OCI-LY3 (cell line): ENCODE data around the gene DNAAF9.

ENCODE experiments used
- H2AFZ ChIP-seq: fragments of 200-600, 300-600 bp; shearing (Covaris generic); 2 replicates; pipeline ENCODE4 v1.6.0; 2014; ENCODE audit warnings: antibody characterized with exemption, low read depth, low read length
- H3K27ac ChIP-seq: fragments of 200-600, 300-600 bp; sonication (generic); 2 replicates; pipeline ENCODE4 v1.5.1; 2014; ENCODE audit warnings: mild to moderate bottlenecking, low read length, moderate library complexity, mixed read lengths
- H3K27me3 ChIP-seq: fragments of 200-600, 300-600 bp; sonication (generic); 2 replicates; pipeline ENCODE4 v1.6.1; 2014; ENCODE audit warnings: low read depth, low read length, mixed read lengths
- H3K36me3 ChIP-seq: fragments of 200-600, 300-600 bp; sonication (generic); replicated peaks from 2 replicates; pipeline ENCODE3; 2014; ENCODE audit warnings: low read depth, low read length, mixed read lengths
- H3K4me1 ChIP-seq: fragments of 300-600, 200-600 bp; sonication (generic); 2 replicates; pipeline ENCODE4 v1.6.1; 2014; ENCODE audit warnings: low read length, mixed read lengths
- H3K4me2 ChIP-seq: fragments of 200-600, 300-600 bp; sonication (generic); 2 replicates; pipeline ENCODE4 v1.6.1; 2014; ENCODE audit warnings: low read length, mixed read lengths
- H3K4me3 ChIP-seq: fragments of 300-600, 200-600 bp; sonication (generic); 2 replicates; pipeline ENCODE4 v1.5.1; 2014; ENCODE audit warnings: antibody characterized with exemption, mild to moderate bottlenecking, low read length, moderate library complexity
- H3K79me2 ChIP-seq: fragments of 300-600, 200-600 bp; shearing (Covaris generic); 2 replicates; pipeline ENCODE4 v1.6.1; 2014; ENCODE audit warnings: mild to moderate bottlenecking, low read length, mixed read lengths
- H3K9ac ChIP-seq: fragments of 300-600, 200-600 bp; shearing (Covaris generic); 2 replicates; pipeline ENCODE4 v1.6.0; 2014; ENCODE audit warnings: mild to moderate bottlenecking, low read length, moderate library complexity
- H3K9me3 ChIP-seq: fragments of 200-600, 300-600 bp; shearing (Covaris generic); 2 replicates; pipeline ENCODE4 v1.6.1; 2014; ENCODE audit warnings: low read length, mixed read lengths; ENCODE audit not compliant: insufficient read depth
- H4K20me1 ChIP-seq: fragments of 200-600, 300-600 bp; sonication (generic); 2 replicates; pipeline ENCODE4 v1.6.1; 2016; ENCODE audit warnings: low read length, mixed read lengths; ENCODE audit not compliant: insufficient read depth
- EZH2phosphoT487 ChIP-seq: fragments of 200-600 bp; shearing (Covaris generic); IDR thresholded peaks from 2 replicates; pipeline ENCODE4 v1.6.1; 2018; ENCODE audit warnings: antibody characterized with exemption, mixed run types, low read depth
- TF ChIP-seq, protein P1 (sequence below): fragments of 200-600, 300-600 bp; sonication (generic); IDR thresholded peaks from 2 replicates; pipeline ENCODE4 v1.5.1; 2014; ENCODE audit warnings: antibody characterized with exemption, low read length, low read depth

The DNAAF9 gene

GRCh38 chr20:3383878-3384495 is 23.5 kb downstream of the DNAAF9 start:
- Histone ChIP-seq H3K36me3 (no peaks in the 10 kb centered on the region), H2AFZ (no peak overlapping the region), H3K4me1 (peaks cover 9% of the 10 kb centered on the region), H3K79me2 (no peaks in the 10 kb centered on the region), H3K27ac (no peak overlapping the region), H3K4me3 (no peak overlapping the region), H3K27me3 (peaks cover 7% of the 10 kb centered on the region), H3K9ac (no peak overlapping the region), H3K9me3 (no peaks in the 10 kb centered on the region), H4K20me1 (no peaks in the 10 kb centered on the region), H3K4me2 (no peak overlapping the region)
- no peak for TF ChIP-seq EZH2phosphoT487

GRCh38 chr20:3382836-3383235 is 24.6 kb downstream of the DNAAF9 start:
- Histone ChIP-seq H3K27ac (no peak overlapping the region), H4K20me1 (no peaks in the 10 kb centered on the region), H3K79me2 (no peaks in the 10 kb centered on the region), H3K4me2 (no peak overlapping the region), H2AFZ (no peak overlapping the region), H3K4me1 (peaks cover 9% of the 10 kb centered on the region), H3K9me3 (no peaks in the 10 kb centered on the region), H3K9ac (no peak overlapping the region), H3K4me3 (no peak overlapping the region), H3K36me3 (no peaks in the 10 kb centered on the region), H3K27me3 (peaks cover 7% of the 10 kb centered on the region)
- TF ChIP-seq EZH2phosphoT487, result no peak
- TF ChIP-seq, protein P1, sequence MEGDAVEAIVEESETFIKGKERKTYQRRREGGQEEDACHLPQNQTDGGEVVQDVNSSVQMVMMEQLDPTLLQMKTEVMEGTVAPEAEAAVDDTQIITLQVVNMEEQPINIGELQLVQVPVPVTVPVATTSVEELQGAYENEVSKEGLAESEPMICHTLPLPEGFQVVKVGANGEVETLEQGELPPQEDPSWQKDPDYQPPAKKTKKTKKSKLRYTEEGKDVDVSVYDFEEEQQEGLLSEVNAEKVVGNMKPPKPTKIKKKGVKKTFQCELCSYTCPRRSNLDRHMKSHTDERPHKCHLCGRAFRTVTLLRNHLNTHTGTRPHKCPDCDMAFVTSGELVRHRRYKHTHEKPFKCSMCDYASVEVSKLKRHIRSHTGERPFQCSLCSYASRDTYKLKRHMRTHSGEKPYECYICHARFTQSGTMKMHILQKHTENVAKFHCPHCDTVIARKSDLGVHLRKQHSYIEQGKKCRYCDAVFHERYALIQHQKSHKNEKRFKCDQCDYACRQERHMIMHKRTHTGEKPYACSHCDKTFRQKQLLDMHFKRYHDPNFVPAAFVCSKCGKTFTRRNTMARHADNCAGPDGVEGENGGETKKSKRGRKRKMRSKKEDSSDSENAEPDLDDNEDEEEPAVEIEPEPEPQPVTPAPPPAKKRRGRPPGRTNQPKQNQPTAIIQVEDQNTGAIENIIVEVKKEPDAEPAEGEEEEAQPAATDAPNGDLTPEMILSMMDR, result no peak

DNA sequence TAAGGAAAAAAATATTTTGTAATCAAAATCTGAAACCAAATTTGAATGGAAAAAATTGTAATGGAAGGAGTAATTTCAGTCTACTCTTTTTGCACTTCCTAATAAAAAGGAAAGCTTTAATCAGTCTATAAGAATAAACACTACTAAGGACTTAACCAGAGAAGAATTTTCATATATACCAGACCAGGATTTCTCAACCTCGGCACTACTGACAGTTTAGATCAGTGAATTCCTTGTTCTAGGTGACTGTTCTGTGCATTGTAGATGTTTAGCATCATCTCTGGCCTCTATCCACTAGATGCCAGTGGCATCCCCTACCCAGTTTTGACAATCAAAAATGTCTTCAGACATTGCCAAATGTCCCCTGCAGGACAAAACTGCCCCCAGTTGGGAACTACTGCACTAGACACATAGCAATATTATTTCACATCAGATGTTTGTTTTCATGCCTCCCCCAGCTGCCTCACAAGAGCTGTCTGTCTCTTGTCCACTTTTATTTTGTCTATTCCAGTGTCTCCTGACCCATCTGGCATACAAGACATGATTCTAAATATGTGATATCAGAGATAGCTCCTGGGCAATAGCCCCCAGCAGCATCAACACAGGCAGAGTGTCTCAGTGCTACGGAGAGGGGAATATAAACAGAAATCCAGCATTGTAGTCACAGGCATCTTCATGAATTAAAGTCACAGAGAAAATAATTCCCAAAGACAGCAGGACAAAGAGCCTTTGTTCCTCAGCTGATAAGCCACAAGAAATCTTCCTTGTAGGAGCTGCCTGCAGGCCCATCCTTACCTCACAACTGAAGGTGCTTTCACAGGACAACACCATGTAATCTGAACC is 27.0 kb downstream of the DNAAF9 start:
- TF ChIP-seq, protein P1, result no peak
- no peak for TF ChIP-seq EZH2phosphoT487
- Histone ChIP-seq H3K27ac (no peak overlapping the region), H3K9me3 (no peaks in the 10 kb centered on the region), H3K4me3 (no peak overlapping the region), H3K79me2 (no peaks in the 10 kb centered on the region), H3K4me1 (peaks cover 9% of the 10 kb centered on the region), H3K36me3 (no peaks in the 10 kb centered on the region), H2AFZ (no peak overlapping the region), H4K20me1 (no peaks in the 10 kb centered on the region), H3K27me3 (peaks cover 7% of the 10 kb centered on the region), H3K9ac (no peak overlapping the region), H3K4me2 (no peak overlapping the region)

DNA sequence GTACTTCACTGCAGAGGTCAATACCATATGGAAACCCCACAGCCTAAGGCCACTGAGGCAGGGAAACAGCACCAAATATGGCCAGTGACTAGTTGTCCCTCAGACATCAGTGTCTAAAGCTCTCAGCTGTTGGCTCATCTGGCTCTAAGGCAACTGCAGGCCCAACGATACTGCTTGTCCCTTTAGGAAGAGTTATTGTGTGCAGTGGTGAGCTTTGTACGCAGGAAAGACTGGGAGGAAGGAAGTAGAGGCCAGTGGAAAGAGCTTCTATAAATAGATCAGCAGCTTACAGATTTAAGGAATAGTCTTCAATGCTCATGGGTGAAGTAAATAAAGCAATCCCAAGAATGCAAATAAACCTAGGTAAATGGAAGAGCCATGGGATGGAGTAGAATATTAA is 29.3 kb downstream of the DNAAF9 start:
- Histone ChIP-seq H4K20me1 (no peaks in the 10 kb centered on the region), H3K4me1 (no peaks in the 10 kb centered on the region), H3K9me3 (no peaks in the 10 kb centered on the region), H2AFZ (no peak overlapping the region), H3K36me3 (no peaks in the 10 kb centered on the region), H3K4me2 (no peak overlapping the region), H3K9ac (no peak overlapping the region), H3K27ac (no peak overlapping the region), H3K27me3 (peaks cover 7% of the 10 kb centered on the region), H3K4me3 (no peak overlapping the region), H3K79me2 (no peaks in the 10 kb centered on the region)
- TF ChIP-seq EZH2phosphoT487, result no peak
- TF ChIP-seq, protein P1, result no peak
